Karpas-422 (cell line): ENCODE measurements around the gene CITED2. TPM values are rescaled to one million over a fixed set of nuclear protein-coding genes. Genes with fewer than 3 reads are reported as not detected.

Source experiments
- DNase-seq: peaks from one replicate; pipeline ENCODE4 v3.0.0-alpha.2; 2015
- H2AFZ ChIP-seq: fragments of 200-600 bp; sonication (generic); 2 replicates; pipeline ENCODE4 v1.6.1; 2014; ENCODE audit warnings: antibody characterized with exemption, low read length, mixed read lengths
- H3K27ac ChIP-seq: fragments of 200-600 bp; sonication (generic); 2 replicates; pipeline ENCODE4 v1.5.1; 2014; ENCODE audit warnings: mild to moderate bottlenecking, low read length, moderate library complexity
- H3K27me3 ChIP-seq: fragments of 200-600 bp; sonication (generic); 2 replicates; pipeline ENCODE4 v1.6.1; 2014; ENCODE audit warnings: low read length, mixed read lengths
- H3K36me3 ChIP-seq: fragments of 200-600 bp; sonication (generic); 2 replicates; pipeline ENCODE4 v1.6.1; 2014; ENCODE audit warnings: low read length, mixed read lengths; ENCODE audit not compliant: insufficient read depth
- H3K4me1 ChIP-seq: fragments of 200-600 bp; sonication (generic); 2 replicates; pipeline ENCODE4 v1.6.1; 2014; ENCODE audit warnings: mild to moderate bottlenecking, low read length, mixed read lengths
- H3K4me2 ChIP-seq: fragments of 200-600 bp; sonication (generic); 2 replicates; pipeline ENCODE4 v1.6.1; 2014; ENCODE audit warnings: low read length, low read depth, mild to moderate bottlenecking; ENCODE audit not compliant: poor library complexity, severe bottlenecking
- H3K4me3 ChIP-seq: fragments of 200-600 bp; sonication (generic); 2 replicates; pipeline ENCODE4 v1.5.1; 2014; ENCODE audit warnings: mild to moderate bottlenecking, antibody characterized with exemption, low read length, mixed read lengths
- H3K79me2 ChIP-seq: fragments of 200-600 bp; sonication (generic); 2 replicates; pipeline ENCODE4 v1.6.1; 2014; ENCODE audit warnings: mild to moderate bottlenecking, low read length, mixed read lengths
- H3K9ac ChIP-seq: fragments of 200-600 bp; sonication (generic); 2 replicates; pipeline ENCODE4 v1.6.0; 2014; ENCODE audit warnings: low read length
- H3K9me2 ChIP-seq: fragments of 200-600 bp; sonication (generic), shearing (Covaris generic); replicated peaks from 2 replicates; pipeline ENCODE4 v1.6.0; 2014; ENCODE audit warnings: mild to moderate bottlenecking, low read length, moderate library complexity; ENCODE audit not compliant: insufficient read depth
- H3K9me3 ChIP-seq: fragments of 300-700, 200-600 bp; sonication (generic); 2 replicates; pipeline ENCODE4 v1.6.1; 2014; ENCODE audit warnings: low read length, mixed read lengths
- H4K20me1 ChIP-seq: fragments of 200-600 bp; sonication (generic); 2 replicates; pipeline ENCODE4 v1.6.1; 2014; ENCODE audit warnings: mild to moderate bottlenecking, antibody characterized with exemption, low read length, low read depth; ENCODE audit not compliant: insufficient read depth
- total RNA-seq: library from RNA; depleted of rRNA; stranded (reverse); fragments of >200 nt; shearing (Covaris generic); gene quantifications from 2 replicates; pipeline ENCODE4 v1.2.3, GENCODE V29; 2014; ENCODE audit warnings: low replicate concordance

CITED2 gene
- total RNA-seq, 1 experiment from 2014 or later, result 67.7 TPM

DNA sequence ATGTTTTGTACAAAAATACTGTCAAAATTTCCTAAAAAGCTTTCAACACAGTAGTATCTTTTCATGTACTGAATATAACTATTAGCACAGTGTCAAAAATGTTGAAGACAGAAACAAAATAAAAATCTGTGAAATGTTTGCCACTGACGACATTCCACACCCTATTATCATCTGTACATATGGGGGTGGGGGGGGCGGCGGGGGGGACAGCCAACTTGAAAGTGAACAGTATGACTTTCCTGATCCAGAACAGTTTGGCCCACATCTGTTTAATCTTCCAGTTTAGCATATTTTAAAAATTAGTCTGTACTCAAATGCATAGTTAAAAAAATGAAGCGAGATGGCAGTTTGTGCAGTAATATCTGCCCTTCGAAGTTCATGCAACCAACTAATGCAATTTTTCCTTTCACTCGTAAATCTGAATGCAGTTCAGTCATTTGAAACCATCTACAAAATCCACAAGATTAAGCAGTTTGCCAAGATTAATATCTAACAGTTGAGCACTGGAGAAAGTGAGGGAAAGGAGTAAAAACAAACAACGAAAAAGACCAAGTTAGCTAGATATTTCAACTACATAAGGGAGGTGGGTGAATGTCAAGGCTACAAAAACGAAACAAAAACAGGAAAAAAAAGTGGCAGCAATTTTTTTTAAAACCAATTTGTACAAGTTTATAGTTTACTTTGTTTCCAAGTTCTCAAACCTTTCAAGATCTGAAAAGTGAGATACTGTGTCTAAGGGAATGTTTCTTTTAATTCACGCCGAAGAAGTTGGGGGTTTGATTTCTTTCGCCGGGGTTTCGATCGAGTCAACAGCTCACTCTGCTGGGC is 1.9 kb downstream of the CITED2 start:
- Histone ChIP-seq H3K9ac (peak overlapping the region; percentile 96), H4K20me1 (peaks cover 20% of the 10 kb centered on the region; the same call in 1 of the 2 replicates), H3K79me2 (peaks cover 29% of the 10 kb centered on the region), H2AFZ (no peak overlapping the region), H3K27ac (peak overlapping the region; percentile 91), H3K4me3 (peak overlapping the region; percentile 96), H3K36me3 (peaks cover 19% of the 10 kb centered on the region), H3K4me1 (peaks cover 64% of the 10 kb centered on the region), H3K9me3 (no peaks in the 10 kb centered on the region), H3K9me2 (no peaks in the 10 kb centered on the region), H3K4me2 (peak overlapping the region; percentile 83), H3K27me3 (no peaks in the 10 kb centered on the region)
- DNase-seq, result no peak

DNA sequence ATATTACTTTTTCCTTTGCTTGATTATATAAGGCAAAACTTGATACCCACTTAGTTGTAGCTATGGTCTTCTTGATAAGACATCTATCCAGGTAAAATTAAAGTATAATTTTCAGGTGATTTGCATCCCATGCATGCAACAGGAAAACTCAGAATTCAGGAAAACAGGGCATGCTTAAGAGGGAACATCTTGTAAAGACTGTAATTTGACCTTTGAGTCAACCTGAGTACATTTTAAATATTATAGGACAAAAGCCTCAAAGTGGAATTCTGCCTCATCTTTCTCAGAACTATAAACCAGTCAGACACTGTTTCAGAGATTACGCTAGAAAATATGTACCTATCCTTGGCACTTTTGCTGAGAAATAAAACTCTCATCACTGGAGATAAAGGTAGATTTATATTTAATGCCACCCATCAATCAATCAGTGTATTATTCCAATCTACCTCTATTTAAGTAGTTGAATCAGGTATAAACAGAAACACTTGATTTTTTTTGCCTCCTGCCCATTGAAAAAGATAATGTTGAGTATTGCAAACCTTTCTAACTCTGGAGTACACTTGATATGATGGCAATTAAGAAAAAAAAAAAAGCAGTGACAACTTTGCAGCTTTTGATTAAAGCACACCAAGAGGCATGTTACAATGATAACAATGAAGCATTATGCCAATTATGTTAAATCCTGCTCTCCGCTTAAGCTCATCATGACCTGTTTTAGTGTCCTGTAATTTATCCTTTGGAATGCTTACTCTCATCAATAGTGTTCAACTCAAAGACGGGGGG is 2.8 kb downstream of the CITED2 start:
- Histone ChIP-seq H3K4me1 (peaks cover 63% of the 10 kb centered on the region), H3K4me2 (peak overlapping the region; percentile 83), H3K27me3 (no peaks in the 10 kb centered on the region), H3K4me3 (peak overlapping the region; percentile 96), H3K36me3 (peaks cover 19% of the 10 kb centered on the region), H3K9ac (peak overlapping the region; percentile 43), H3K79me2 (peaks cover 29% of the 10 kb centered on the region), H3K9me2 (no peaks in the 10 kb centered on the region), H4K20me1 (peaks cover 20% of the 10 kb centered on the region; the same call in 1 of the 2 replicates), H2AFZ (no peak overlapping the region), H3K27ac (peak overlapping the region; percentile 66), H3K9me3 (no peaks in the 10 kb centered on the region)
- DNase-seq, result peak; percentile 50

DNA sequence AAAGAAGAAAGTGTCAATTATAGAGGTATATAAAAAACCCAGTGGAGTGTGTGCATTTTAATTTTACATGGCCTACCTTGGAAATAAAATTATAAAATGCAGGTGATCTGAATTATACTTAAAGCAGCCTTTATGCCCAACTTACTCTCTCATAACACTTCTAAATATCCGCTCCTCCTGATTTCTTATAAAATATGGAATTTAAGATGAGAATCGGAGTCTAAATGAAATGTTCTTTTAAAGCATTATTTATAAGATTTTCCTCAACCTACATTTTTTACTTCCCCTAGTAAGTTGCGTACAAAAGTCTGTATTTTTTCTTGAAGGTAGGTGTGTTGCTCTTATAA is 3.5 kb downstream of the CITED2 start:
- Histone ChIP-seq H3K27me3 (no peaks in the 10 kb centered on the region), H4K20me1 (peaks cover 20% of the 10 kb centered on the region; the same call in 1 of the 2 replicates), H3K36me3 (peaks cover 19% of the 10 kb centered on the region), H3K27ac (peak overlapping the region; percentile 66), H3K4me2 (peak overlapping the region; percentile 83), H2AFZ (no peak overlapping the region), H3K79me2 (peaks cover 29% of the 10 kb centered on the region), H3K9ac (no peak overlapping the region; the same call in 1 of the 2 replicates), H3K9me2 (no peaks in the 10 kb centered on the region), H3K9me3 (no peaks in the 10 kb centered on the region), H3K4me3 (peak overlapping the region; percentile 96), H3K4me1 (peaks cover 61% of the 10 kb centered on the region)
- DNase-seq, result no peak

DNA sequence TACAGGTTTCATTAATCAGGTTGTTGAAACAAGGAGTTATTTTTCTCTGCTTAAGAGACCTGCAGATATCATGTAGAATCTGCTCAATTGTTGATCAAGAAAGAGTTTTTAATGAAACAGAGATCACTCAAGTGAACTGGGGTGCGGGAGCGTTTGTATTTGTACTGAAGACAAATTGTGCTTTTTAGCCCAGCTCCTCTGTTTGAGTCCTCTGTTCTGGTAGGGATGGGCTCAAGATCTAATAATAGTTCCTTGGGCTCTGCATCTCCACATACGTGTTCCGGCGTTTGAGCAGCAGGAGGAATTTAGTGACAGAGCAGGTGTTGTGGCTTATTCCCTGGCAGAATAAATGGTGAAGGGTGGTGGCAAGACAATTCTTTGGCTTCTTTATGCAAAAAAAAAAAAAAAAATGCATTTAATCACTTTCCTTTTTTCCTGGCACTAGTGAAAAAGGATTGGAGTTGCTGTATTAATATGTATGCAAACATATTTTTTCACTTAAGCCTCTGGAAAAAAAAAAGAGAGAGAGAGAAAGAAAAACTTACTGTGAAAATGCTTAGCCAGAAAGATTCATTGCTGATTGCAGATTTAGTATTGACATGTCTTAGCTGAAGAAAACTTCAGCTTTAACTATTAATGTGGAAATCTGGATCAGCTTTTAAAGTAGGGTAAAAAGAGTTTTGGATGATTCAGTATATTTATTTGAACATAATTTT is 4.0 kb downstream of the CITED2 start:
- Histone ChIP-seq H2AFZ (no peak overlapping the region), H3K4me3 (no peak overlapping the region), H3K27me3 (no peaks in the 10 kb centered on the region), H3K9ac (peak overlapping the region; percentile 1; the same call in 1 of the 2 replicates), H3K4me2 (peak overlapping the region; percentile 83), H3K9me2 (no peaks in the 10 kb centered on the region), H4K20me1 (peaks cover 20% of the 10 kb centered on the region; the same call in 1 of the 2 replicates), H3K4me1 (peaks cover 56% of the 10 kb centered on the region), H3K36me3 (peaks cover 19% of the 10 kb centered on the region), H3K9me3 (no peaks in the 10 kb centered on the region), H3K79me2 (peaks cover 29% of the 10 kb centered on the region), H3K27ac (peak overlapping the region; percentile 66)
- DNase-seq, result peak; percentile 64

DNA sequence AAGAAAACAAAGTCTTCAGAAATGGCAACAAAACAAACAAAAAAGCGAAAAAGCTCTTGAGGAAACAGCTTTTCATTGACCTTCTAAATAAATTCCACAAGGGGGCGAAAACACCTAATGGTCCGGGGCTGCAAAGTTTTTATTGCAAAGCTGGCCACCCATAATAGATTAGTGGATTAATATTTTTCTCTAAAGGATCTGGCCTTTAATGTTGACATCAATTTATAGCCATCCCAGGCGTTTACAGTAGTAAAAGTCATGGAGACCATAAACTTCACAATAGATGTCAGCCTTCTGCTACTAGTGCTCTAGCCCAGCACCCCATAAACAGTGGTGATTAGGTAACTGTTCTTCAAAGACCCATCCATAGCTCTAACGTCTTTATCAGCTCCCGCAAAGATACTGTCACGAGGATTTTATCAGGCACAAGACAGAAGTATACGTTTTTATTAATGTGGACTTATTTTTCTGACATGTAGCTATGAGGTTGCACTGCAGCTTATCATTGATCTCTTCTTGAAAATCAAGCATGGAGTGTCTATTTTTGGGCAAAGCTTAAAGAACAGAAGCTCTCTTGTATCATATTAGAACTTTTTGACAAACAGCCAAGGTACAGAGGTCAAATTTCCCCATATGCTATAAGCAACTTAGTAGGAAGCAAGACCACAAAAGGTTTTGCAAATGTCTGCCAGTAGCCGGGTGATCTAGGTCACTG is 4.7 kb downstream of the CITED2 start:
- Histone ChIP-seq H3K36me3 (peaks cover 19% of the 10 kb centered on the region), H3K27ac (peak overlapping the region; percentile 66), H3K4me2 (peak overlapping the region; percentile 83), H4K20me1 (peaks cover 20% of the 10 kb centered on the region; the same call in 1 of the 2 replicates), H3K4me3 (no peak overlapping the region), H3K79me2 (peaks cover 29% of the 10 kb centered on the region), H3K9ac (0 out of 2 replicates have a peak overlapping the region, but pooled peaks have one; percentile 1), H3K27me3 (no peaks in the 10 kb centered on the region), H3K4me1 (peaks cover 55% of the 10 kb centered on the region), H2AFZ (no peak overlapping the region), H3K9me3 (no peaks in the 10 kb centered on the region), H3K9me2 (no peaks in the 10 kb centered on the region)
- DNase-seq, result peak; percentile 82

DNA sequence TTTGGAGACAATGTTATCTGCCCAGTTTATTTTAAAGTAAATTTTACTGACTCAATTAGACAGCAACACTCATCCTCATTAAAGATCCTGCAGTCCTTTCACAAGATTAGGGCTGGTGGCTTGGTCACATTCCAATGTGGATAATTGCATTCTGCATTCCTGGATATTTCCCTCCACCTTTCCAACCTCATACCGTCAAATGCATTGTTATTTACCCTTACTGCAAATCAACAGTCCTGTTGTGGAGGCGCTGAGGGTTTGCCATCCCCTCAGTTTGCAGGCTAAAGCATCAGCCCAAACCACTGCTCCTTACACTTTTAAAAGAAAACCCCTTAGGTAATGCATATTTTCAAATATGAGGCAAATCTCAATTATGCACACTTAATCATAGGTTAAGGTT is 5.4 kb downstream of the CITED2 start:
- Histone ChIP-seq H3K9me3 (no peaks in the 10 kb centered on the region), H3K27me3 (no peaks in the 10 kb centered on the region), H3K4me1 (peaks cover 60% of the 10 kb centered on the region), H4K20me1 (peaks cover 17% of the 10 kb centered on the region; the same call in 1 of the 2 replicates), H3K9ac (no peak overlapping the region), H3K27ac (no peak overlapping the region), H3K79me2 (peaks cover 25% of the 10 kb centered on the region), H3K9me2 (no peaks in the 10 kb centered on the region), H3K4me2 (no peak overlapping the region), H3K36me3 (peaks cover 19% of the 10 kb centered on the region), H2AFZ (no peak overlapping the region), H3K4me3 (no peak overlapping the region)
- no peak for DNase-seq

DNA sequence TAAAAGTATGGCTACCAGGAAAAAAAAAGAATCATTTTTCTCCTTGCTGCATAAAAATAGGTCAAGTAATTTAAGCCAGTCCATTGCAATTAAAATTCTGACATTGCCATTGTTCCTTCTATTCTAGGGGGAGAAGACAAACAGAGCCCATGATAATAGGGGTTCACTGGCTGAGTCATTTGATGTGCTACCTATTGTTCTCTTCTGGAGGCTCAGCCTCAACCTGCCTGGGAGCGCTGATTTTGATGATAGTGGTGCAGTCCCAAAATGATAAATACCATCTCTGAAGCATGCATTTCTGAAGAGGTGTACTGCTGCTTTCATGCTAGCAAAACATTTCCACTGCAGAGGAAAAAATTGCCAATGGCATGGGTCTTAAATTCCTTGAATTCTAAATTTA is 5.8 kb downstream of the CITED2 start:
- H3K36me3 ChIP-seq, result peaks cover 18% of the 10 kb centered on the region
- no peaks in the 10 kb centered on the region for H3K9me3 ChIP-seq
- peaks cover 21% of the 10 kb centered on the region for H3K79me2 ChIP-seq
- no peak overlapping the region for H3K9ac ChIP-seq
- peaks cover 60% of the 10 kb centered on the region for H3K4me1 ChIP-seq
- H3K4me2 ChIP-seq, result no peak overlapping the region
- H3K27me3 ChIP-seq, result no peaks in the 10 kb centered on the region
- H4K20me1 ChIP-seq, result peaks cover 13% of the 10 kb centered on the region; the same call in 1 of the 2 replicates
- no peak overlapping the region for H3K4me3 ChIP-seq
- H2AFZ ChIP-seq, result no peak overlapping the region
- no peak for DNase-seq
- no peaks in the 10 kb centered on the region for H3K9me2 ChIP-seq
- H3K27ac ChIP-seq, result no peak overlapping the region
